Body of pancreas (tissue), 4 donors: ENCODE measurements around the gene CFAP100.

Experiments used
- POLR2A ChIP-seq, 3 donors: fragments of 450-650 bp; IDR thresholded peaks; one replicate each; pipeline ENCODE4 v1.6.1; 2016; ENCODE audit warnings: antibody characterized with exemption in 3 of 3, mild to moderate bottlenecking in 2 of 3
- TF ChIP-seq, protein P1 (sequence below), 7 experiments: fragments of 450-650 bp in 4 of 7; fragments of 200-600 bp in 3 of 7; sonication (generic) in 3 of 7; IDR thresholded peaks; one replicate each; pipeline ENCODE4 v1.5.1; 2016 to 2019; ENCODE audit warnings: antibody characterized with exemption in 7 of 7

DNA sequence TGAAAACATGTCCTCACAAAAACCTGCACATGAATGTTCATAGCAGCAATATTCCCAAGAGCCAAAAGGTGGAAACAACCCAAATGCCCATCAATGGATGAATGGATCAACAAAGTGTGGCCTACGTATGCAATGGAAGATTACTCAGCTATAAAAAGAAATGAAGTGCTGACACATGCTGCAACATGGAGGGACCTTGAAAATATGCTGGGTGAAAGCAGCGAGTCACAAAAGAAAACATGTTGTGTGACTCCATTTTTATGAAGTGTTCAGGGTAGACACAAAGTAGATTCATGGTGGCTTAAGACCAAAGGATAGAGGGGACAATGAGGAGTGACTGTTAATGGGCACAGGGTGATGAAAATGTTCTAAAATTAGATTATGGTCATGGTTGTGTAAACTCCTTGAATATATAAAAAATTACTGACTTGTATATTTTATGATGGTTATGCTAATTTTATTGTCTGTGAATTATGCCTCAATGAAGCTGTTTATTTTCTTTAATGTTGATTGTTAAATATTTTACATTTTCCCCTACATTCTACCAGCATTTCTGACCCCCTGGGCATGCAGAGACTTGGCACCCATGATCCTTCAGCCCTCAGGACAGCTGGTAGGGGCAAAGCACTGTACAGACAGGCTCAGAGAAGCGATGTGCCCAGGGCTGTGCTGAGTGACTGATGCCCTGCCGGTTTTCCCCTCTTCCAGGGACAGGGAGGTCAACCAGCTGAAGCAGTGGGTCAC, 37.8 kb downstream of the CFAP100 start:
- TF ChIP-seq, protein P1, sequence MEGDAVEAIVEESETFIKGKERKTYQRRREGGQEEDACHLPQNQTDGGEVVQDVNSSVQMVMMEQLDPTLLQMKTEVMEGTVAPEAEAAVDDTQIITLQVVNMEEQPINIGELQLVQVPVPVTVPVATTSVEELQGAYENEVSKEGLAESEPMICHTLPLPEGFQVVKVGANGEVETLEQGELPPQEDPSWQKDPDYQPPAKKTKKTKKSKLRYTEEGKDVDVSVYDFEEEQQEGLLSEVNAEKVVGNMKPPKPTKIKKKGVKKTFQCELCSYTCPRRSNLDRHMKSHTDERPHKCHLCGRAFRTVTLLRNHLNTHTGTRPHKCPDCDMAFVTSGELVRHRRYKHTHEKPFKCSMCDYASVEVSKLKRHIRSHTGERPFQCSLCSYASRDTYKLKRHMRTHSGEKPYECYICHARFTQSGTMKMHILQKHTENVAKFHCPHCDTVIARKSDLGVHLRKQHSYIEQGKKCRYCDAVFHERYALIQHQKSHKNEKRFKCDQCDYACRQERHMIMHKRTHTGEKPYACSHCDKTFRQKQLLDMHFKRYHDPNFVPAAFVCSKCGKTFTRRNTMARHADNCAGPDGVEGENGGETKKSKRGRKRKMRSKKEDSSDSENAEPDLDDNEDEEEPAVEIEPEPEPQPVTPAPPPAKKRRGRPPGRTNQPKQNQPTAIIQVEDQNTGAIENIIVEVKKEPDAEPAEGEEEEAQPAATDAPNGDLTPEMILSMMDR (IDR thresholded peaks at IDR 0.05): no peak
- TF ChIP-seq POLR2A (IDR thresholded peaks at IDR 0.05): no peak
